Retinal pigment epithelial cell (primary cell): ENCODE results near the gene ZNF148.

Experiments used
- DNase-seq: peaks from one replicate; pipeline ENCODE4 v3.0.0-alpha.2; 2010; ENCODE audit warnings: low read depth
- H3K4me3 ChIP-seq: 2 replicates; pipeline ENCODE4 v1.5.1; 2011; ENCODE audit warnings: mild to moderate bottlenecking, low read length, control low read depth, moderate library complexity
- TF ChIP-seq, protein P1 (sequence below): conservative IDR thresholded peaks from 2 replicates; pipeline ENCODE4 v1.5.1; 2011; ENCODE audit warnings: low read depth, low read length, control low read depth, inconsistent platforms

The ZNF148 gene

DNA sequence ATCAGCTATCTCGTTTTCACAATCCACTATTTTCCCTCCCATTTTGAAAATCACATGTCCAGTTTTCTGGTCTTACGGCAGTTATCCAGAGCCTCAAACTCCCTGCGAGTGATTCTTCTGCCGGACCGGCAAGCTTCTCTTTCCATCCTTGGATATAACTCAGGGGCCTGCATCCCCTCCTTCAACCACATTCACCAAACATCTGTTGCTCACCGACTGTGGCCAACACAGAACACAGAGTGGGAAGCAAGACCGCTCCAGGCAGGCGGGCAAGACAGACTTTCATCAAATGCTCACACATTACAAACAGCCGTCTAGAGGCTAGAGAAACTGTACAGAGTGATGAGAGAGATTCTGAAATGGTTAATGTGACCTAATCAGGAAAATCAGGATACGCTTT lies 154.9 kb downstream of the ZNF148 start:
- TF ChIP-seq, protein P1, sequence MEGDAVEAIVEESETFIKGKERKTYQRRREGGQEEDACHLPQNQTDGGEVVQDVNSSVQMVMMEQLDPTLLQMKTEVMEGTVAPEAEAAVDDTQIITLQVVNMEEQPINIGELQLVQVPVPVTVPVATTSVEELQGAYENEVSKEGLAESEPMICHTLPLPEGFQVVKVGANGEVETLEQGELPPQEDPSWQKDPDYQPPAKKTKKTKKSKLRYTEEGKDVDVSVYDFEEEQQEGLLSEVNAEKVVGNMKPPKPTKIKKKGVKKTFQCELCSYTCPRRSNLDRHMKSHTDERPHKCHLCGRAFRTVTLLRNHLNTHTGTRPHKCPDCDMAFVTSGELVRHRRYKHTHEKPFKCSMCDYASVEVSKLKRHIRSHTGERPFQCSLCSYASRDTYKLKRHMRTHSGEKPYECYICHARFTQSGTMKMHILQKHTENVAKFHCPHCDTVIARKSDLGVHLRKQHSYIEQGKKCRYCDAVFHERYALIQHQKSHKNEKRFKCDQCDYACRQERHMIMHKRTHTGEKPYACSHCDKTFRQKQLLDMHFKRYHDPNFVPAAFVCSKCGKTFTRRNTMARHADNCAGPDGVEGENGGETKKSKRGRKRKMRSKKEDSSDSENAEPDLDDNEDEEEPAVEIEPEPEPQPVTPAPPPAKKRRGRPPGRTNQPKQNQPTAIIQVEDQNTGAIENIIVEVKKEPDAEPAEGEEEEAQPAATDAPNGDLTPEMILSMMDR = no peak
- H3K4me3 ChIP-seq = no peak overlapping the region
- DNase-seq = no peak

DNA sequence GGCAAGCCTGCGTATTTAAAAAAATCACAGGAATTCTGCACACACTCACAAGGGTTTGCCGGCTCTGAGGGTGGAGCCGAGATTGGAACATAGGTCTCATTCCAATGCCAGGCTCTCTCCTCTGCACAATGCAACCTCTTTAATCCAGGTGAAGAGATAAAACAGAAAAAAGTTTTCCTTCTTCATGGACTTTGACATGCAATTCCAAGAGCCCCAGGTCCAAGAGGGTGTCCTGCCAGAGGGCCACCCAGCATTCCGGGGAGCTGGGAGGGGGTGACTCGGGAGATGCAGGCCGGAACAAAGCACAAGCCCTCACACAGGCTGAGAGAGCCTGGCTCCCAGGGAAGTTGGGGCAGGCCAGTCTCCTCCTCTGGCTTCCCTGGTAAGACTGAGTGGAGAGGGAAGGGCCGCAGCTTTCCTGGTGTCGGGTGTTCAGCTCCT lies 155.8 kb downstream of the ZNF148 start:
- H3K4me3 ChIP-seq = no peak overlapping the region
- DNase-seq = no peak
- TF ChIP-seq, protein P1 = no peak

DNA sequence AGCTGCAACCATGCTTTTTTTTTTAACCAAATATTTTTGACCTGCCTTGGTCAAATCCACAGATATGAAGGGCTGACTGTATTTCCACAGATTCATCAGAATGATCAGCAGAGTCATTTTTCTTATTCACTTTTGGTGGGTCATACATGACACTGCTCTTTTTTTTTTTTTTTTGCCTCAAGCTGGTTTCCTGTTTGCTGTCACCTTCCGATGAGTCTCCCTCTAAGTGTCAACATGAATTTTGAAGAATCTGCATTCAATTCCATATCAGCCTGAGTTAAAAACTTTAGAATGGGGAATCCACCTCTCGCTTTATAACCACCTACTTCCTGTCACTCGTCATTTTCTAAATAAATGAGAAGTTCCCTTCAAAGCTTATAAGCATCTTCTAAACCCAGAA lies 160.4 kb downstream of the ZNF148 start:
- TF ChIP-seq, protein P1 = no peak
- no peak for DNase-seq
- H3K4me3 ChIP-seq = no peak overlapping the region

DNA sequence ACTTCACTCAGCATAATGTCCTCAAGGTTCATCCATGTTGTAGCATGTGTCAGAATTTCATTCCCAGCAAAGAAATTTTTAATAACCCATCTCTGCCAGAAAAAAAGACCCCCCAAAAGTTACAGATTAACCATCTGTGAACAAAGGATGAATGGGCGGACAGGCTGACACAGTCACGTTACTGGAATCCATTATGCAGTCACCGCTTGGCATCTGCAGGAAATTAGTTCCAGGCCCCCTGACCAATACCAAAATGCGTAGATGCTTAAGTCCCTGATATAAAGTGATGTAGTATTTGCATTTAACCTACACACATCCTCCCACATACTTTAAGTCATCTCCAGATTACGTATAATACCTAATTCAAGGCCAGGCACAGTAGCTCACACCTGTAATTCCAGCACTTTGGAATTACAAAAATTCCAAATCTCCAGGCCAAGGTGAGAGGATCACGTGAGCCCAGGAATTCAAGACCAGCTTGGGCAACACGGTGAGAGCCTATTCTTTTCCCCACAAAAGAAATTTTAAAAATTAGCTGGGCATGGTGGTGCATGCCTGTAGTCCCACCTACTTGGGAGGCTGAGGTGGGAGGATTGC lies 161.1 kb downstream of the ZNF148 start:
- H3K4me3 ChIP-seq = no peak overlapping the region
- TF ChIP-seq, protein P1 = no peak
- DNase-seq = no peak

DNA sequence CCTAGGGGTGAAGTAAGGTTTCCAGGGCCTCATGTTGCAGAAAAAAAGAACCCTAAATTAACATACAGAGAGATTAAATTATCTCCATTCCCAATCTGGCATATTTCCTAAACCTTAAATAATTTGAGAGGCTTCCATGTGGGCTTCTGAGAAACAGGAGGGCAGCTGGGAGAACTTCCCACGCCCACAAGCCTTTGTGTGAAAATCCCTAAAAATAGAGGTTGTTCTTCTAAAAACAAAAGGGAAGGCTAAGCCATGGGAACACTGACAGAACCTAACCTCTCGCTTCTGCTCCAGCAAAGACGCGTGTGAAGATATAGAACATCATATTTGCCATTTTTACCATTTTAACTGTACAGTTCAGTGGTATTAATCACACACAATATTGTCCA lies 161.8 kb downstream of the ZNF148 start:
- no peak for DNase-seq
- TF ChIP-seq, protein P1 = no peak
- no peak overlapping the region for H3K4me3 ChIP-seq

DNA sequence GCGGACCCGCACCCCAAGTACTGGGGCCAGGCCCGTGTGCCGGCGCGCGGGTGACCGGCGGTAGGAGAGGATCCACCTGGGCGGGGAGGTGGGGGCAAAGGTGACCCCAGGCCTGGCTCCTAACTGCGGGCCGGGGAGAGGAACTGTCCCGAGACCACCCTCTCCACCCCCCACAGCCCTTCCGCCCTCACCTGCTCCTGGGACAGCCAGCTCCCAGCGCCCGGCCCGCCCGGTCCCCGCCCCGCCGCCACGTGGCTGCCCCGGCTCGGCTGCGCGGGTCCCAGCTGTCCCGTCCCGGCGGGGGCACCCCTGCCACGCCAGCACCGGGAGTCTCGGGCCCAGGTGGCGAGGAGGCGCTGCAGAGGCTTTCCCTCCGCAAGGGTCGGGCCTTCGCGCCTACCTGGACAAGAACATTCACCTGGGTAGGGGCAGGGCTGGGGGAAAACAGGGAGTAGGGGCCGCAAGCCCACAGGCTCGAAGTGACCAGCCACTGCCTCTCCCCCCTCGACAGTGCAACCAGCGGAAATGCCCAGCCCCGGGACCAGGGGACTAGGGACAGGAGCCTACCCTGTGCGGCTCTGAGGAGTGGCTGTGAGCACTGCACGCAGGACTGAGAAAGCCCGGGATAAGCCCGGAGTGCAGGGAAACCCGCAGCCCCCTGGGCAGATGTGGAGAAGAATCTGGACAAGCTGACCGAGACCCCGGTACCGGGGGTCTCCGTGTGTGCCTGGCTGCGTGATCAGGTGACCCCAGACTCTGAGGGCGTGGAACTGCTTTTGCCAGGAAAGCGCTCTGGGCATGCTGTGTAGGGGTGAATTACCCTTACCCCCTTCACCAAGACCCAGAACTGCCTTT lies 162.4 kb downstream of the ZNF148 start, which contains the start of gene SLC12A8:
TSS of gene SLC12A8 (minus strand) at position 240 of the 855 bp plus-strand sequence. CDS start 1,399 bp downstream, outside the sequence.
- peak within 1 kb of the TSS; percentile 61 for H3K4me3 ChIP-seq
- DNase-seq = no peak
- TF ChIP-seq, protein P1 = no peak
